IMR-90 (cell line): ENCODE data around the gene GANC. TPM values are rescaled to one million over a fixed set of nuclear protein-coding genes. Genes with fewer than 3 reads are reported as not detected.

ENCODE experiments used
- ATAC-seq: fragments of 200-7000 bp; cut with Tn5 transposase; 2 replicates; pipeline ENCODE4 v1.9.1; 2020; ENCODE audit warnings: low read depth, mild to moderate bottlenecking, moderate library complexity
- BruUV-seq: library from RNA; stranded (reverse); fragments of 400-500 nt; replicated peaks from 2 replicates; lab custom pipeline; 2021; lab: Mats Ljungman, UMichigan
- CTCF ChIA-PET: fragments of 300-600 bp; formaldehyde crosslinking; extraction: SDS; loops from one replicate; lab custom pipeline; 2021; ENCODE audit warnings: antibody characterized with exemption; lab: Yijun Ruan, JAX
- POLR2A ChIA-PET: fragments of 300-600 bp; sonication (Branson Sonifier 250); formaldehyde crosslinking; loops from one replicate; lab custom pipeline; 2022; ENCODE audit warnings: antibody characterized with exemption; ENCODE audit not compliant: unreplicated experiment; lab: Charles Lee
- DNase-seq: peaks from one replicate; pipeline ENCODE4 v3.0.0; 2013
- H2AFZ ChIP-seq: replicated peaks from 2 replicates; pipeline ENCODE3; 2013; ENCODE audit warnings: low read length, mild to moderate bottlenecking; ENCODE audit not compliant: poor library complexity
- H2AK5ac ChIP-seq: 2 replicates; pipeline ENCODE4 v1.6.1; 2013; ENCODE audit warnings: low read depth, low read length, inconsistent platforms
- H2AK9ac ChIP-seq: replicated peaks from 2 replicates; pipeline ENCODE3; 2013; ENCODE audit warnings: mild to moderate bottlenecking, low read depth, low read length, moderate library complexity; ENCODE audit not compliant: poor library complexity
- H2BK120ac ChIP-seq: 2 replicates; pipeline ENCODE4 v1.6.1; 2013; ENCODE audit warnings: low read depth, low read length, inconsistent platforms
- H2BK15ac ChIP-seq: 3 replicates; pipeline ENCODE4 v1.6.1; 2013; ENCODE audit warnings: low read depth, low read length, inconsistent platforms
- H2BK20ac ChIP-seq: 2 replicates; pipeline ENCODE4 v1.6.1; 2013; ENCODE audit warnings: low read depth, mild to moderate bottlenecking, inconsistent platforms, low read length, moderate library complexity
- H2BK5ac ChIP-seq: 2 replicates; pipeline ENCODE4 v1.6.1; 2013; ENCODE audit warnings: mild to moderate bottlenecking, low read depth, low read length, inconsistent platforms; ENCODE audit not compliant: poor library complexity, severe bottlenecking
- H3K14ac ChIP-seq: replicated peaks from 2 replicates; pipeline ENCODE4 v1.6.1; 2013; ENCODE audit warnings: low read depth, low read length, inconsistent platforms
- H3K18ac ChIP-seq: 2 replicates; pipeline ENCODE4 v1.6.1; 2013; ENCODE audit warnings: low read depth, low read length, control low read depth
- H3K23ac ChIP-seq: 2 replicates; pipeline ENCODE4 v1.6.1; 2013; ENCODE audit warnings: low read depth, low read length, inconsistent platforms
- H3K27ac ChIP-seq: 2 replicates; pipeline ENCODE4 v1.5.1; 2013; ENCODE audit warnings: mild to moderate bottlenecking, control low read depth, low read length; ENCODE audit not compliant: insufficient read depth
- H3K27me3 ChIP-seq: 2 replicates; pipeline ENCODE4 v1.6.1; 2013; ENCODE audit warnings: low read length; ENCODE audit not compliant: control insufficient read depth, insufficient read depth
- H3K36me3 ChIP-seq: 2 replicates; pipeline ENCODE4 v1.6.1; 2013; ENCODE audit warnings: low read length, mixed read lengths; ENCODE audit not compliant: control insufficient read depth, insufficient read depth
- H3K4ac ChIP-seq: 2 replicates; pipeline ENCODE4 v1.6.1; 2013; ENCODE audit warnings: low read depth, low read length, inconsistent platforms
- H3K4me1 ChIP-seq: 2 replicates; pipeline ENCODE4 v1.6.1; 2013; ENCODE audit warnings: low read length, mixed read lengths; ENCODE audit not compliant: control insufficient read depth, insufficient read depth
- H3K4me2 ChIP-seq: 2 replicates; pipeline ENCODE4 v1.6.1; 2013; ENCODE audit warnings: low read depth, mild to moderate bottlenecking, control low read depth, low read length, moderate library complexity
- H3K4me3 ChIP-seq: 2 replicates; pipeline ENCODE4 v1.5.1; 2013; ENCODE audit warnings: low read depth, mild to moderate bottlenecking, control low read depth, low read length, moderate library complexity; ENCODE audit not compliant: insufficient read depth
- H3K56ac ChIP-seq: 2 replicates; pipeline ENCODE4 v1.6.1; 2013; ENCODE audit warnings: low read length, inconsistent platforms; ENCODE audit not compliant: insufficient read depth; ENCODE audit errors: extremely low read depth
- H3K79me1 ChIP-seq, 2 experiments: 2 replicates each; pipeline ENCODE4 v1.6.1; 2013; ENCODE audit warnings: low read length in 2 of 2, inconsistent platforms in 1 of 2, low read depth in 1 of 2
- H3K9ac ChIP-seq: 2 replicates; pipeline ENCODE4 v1.6.1; 2013; ENCODE audit warnings: low read depth, low read length, control low read depth
- H3K9me1 ChIP-seq: 2 replicates; pipeline ENCODE4 v1.6.1; 2013; ENCODE audit warnings: low read length, inconsistent platforms; ENCODE audit not compliant: insufficient read depth
- H3K9me3 ChIP-seq: 2 replicates; pipeline ENCODE4 v1.6.1; 2013; ENCODE audit warnings: low read length; ENCODE audit not compliant: control insufficient read depth, insufficient read depth
- H4K20me1 ChIP-seq: 2 replicates; pipeline ENCODE4 v1.6.1; 2013; ENCODE audit warnings: low read length, inconsistent platforms; ENCODE audit not compliant: insufficient read depth
- H4K5ac ChIP-seq: 2 replicates; pipeline ENCODE4 v1.6.1; 2013; ENCODE audit warnings: mild to moderate bottlenecking, low read depth, low read length, control low read depth
- H4K8ac ChIP-seq, 2 experiments: 2 replicates each; pipeline ENCODE4 v1.6.1; 2013; ENCODE audit warnings: low read depth in 2 of 2, low read length in 2 of 2, control low read depth in 1 of 2, inconsistent platforms in 1 of 2
- H4K91ac ChIP-seq: 2 replicates; pipeline ENCODE4 v1.6.1; 2013; ENCODE audit warnings: low read depth, low read length, inconsistent platforms; ENCODE audit not compliant: insufficient read depth
- BHLHE40 ChIP-seq: fragments of 150-350 bp; IDR thresholded peaks from 2 replicates; pipeline ENCODE4 v1.6.1; 2016; ENCODE audit warnings: mild to moderate bottlenecking, low read depth, low read length
- dilution Hi-C: fragments of 300-500 bp; cut with HindIII; formaldehyde crosslinking; loops from one replicate; pipeline ENCODE4 v1.14.3; 2018; ENCODE audit warnings: low sequenced_read_pairs; ENCODE audit not compliant: unreplicated experiment
- in situ Hi-C: fragments of 300-500 bp; cut with MboI; formaldehyde crosslinking; loops from 3 replicates; pipeline ENCODE4 v1.14.3; 2019; ENCODE audit warnings: low sequenced_read_pairs, inconsistent platforms, mixed read lengths
- intact Hi-C: fragments of 100-400 bp; cut with micrococcal nuclease; formaldehyde crosslinking; loops from 2 replicates; pipeline ENCODE4 v1.10.0; 2022
- polyA plus RNA-seq, 3 experiments: library from polyadenylated mRNA; depleted of rRNA; stranded (reverse); fragments of >200 nt; gene quantifications; 2 replicates each; pipeline ENCODE4 v1.2.3, GENCODE V29; 2012; ENCODE audit warnings: low replicate concordance in 1 of 3
- total RNA-seq: library from RNA; depleted of rRNA; stranded (reverse); fragments of >200 nt; gene quantifications from 2 replicates; pipeline ENCODE4 v1.2.3, GENCODE V29; 2012

GANC gene
- total and polyA plus RNA-seq, 2 of the 4 experiments (the other 2 are of a cell fraction), result 7.1 to 19.2 TPM

GRCh38 chr15:42239528-42240182 is 33.3 kb upstream of the GANC start:
- Histone ChIP-seq H2BK120ac (peak overlapping the region; percentile 11; the same call in 1 of the 2 replicates), H3K4me2 (peak overlapping the region; percentile 74; the same call in 1 of the 2 replicates), H3K9me1 (peaks cover 3% of the 10 kb centered on the region; the same call in 1 of the 2 replicates), H3K79me1 (peaks cover 14 to 41% of the 10 kb centered on the region in 2 experiments), H4K5ac (peak overlapping the region; percentile 55; the same call in 1 of the 2 replicates), H3K27ac (peak overlapping the region; percentile 61; the same call in 1 of the 2 replicates), H2BK5ac (peak overlapping the region; percentile 88), H2AK5ac (no peak overlapping the region), H4K91ac (no peak overlapping the region), H4K20me1 (no peaks in the 10 kb centered on the region), H3K27me3 (no peaks in the 10 kb centered on the region), H3K9ac (no peak overlapping the region), H2AFZ (no peak overlapping the region), H3K4ac (no peak overlapping the region), H3K14ac (no peak overlapping the region), H2AK9ac (no peak overlapping the region), H2BK15ac (no peak overlapping the region), H3K18ac (peak overlapping the region; percentile 69; the same call in 1 of the 2 replicates), H3K56ac (no peak overlapping the region), H3K4me1 (peaks cover 2% of the 10 kb centered on the region; the same call in 1 of the 2 replicates), H3K9me3 (no peaks in the 10 kb centered on the region), H3K36me3 (peaks cover 24% of the 10 kb centered on the region), H3K4me3 (no peak overlapping the region), H3K23ac (no peak overlapping the region; the same call in 1 of the 2 replicates), H4K8ac (peak overlapping the region in 1 of 2 experiments; percentile 54; a peak in 2 of 4 replicates), H2BK20ac (no peak overlapping the region)
- dilution Hi-C loops (no loop called here), intact Hi-C loops (no loop called here), in situ Hi-C loops (no loop called here)
- no TSS peak for BruUV-seq
- ChIA-PET CTCF (no interaction called here), POLR2A (no interaction called here)
- TF ChIP-seq BHLHE40, result no peak
- ATAC-seq (peak; percentile 89), DNase-seq (peak; percentile 46)
